ENCODE results near the gene FUT2. TPM values are rescaled to one million over a fixed set of nuclear protein-coding genes. Genes with fewer than 3 reads are reported as not detected.
"Not testable (repeated sequence)": the region's sequence is repeated elsewhere in the genome, so short reads cannot be mapped to it uniquely, and the experiment has no call there.

The FUT2 gene
- polyA plus RNA-seq, 4 donors: 1.8 to 3.4 (median 2.2) TPM

DNA sequence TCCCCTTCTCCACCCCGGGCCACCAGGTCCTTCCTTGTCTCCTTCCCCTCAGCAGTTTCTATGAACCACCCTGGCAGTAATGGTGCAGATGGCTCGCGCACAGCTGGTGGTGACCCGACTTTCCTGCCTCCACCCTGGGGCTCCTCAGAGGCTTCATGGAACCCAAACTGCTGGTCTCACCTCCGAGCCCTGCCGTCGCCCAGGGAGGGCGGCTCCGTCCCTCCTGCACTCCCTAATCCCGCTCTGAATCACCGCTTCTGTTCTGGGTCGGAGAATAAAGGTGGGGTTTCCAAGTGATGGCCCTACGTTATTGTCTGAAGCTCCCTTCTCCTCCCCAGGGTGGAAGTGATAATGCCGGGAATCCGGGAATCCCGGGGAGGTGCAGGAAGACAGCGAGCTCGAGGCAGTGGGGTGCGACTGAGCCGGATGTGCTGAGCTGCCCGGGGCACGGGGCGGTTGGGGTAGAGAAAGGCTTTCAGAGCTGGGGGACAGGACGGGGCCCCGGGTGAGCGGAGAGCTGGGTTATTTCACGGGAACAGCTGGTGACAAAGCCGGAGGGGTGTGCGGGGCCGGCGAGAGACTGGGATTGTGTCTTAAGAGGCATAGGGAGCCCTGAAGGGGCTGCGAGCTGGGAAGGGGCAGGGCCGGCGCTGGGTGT lies 711 bp downstream of the FUT2 start:
- no peak for DNase-seq (ENCODE audit: low read depth in 4 of 4, low spot score in 3 of 4)

- DNase-seq (ENCODE audit: low read depth in 4 of 4, low spot score in 3 of 4): no peak
Measured at GRCh38 chr19:48698046-48698445, 2.3 kb downstream of the FUT2 start.

DNA sequence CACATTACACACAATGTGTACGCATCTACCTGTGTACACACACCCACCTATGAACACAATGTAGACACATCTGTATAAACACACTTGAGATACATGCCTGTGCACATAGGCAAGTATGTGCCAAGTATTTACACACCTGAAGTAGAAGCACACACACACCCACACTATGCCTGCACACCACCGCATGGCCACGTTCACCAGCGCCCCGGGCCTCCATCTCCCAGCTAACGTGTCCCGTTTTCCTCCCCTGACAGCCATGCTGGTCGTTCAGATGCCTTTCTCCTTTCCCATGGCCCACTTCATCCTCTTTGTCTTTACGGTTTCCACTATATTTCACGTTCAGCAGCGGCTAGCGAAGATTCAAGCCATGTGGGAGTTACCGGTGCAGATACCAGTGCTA lies 6.9 kb downstream of the FUT2 start:
- no peak for DNase-seq (ENCODE audit: low read depth in 4 of 4, low spot score in 3 of 4)

DNA sequence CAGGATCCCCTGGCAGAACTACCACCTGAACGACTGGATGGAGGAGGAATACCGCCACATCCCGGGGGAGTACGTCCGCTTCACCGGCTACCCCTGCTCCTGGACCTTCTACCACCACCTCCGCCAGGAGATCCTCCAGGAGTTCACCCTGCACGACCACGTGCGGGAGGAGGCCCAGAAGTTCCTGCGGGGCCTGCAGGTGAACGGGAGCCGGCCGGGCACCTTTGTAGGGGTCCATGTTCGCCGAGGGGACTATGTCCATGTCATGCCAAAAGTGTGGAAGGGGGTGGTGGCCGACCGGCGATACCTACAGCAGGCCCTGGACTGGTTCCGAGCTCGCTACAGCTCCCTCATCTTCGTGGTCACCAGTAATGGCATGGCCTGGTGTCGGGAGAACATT lies 7.5 kb downstream of the FUT2 start:
- DNase-seq (ENCODE audit: low read depth in 4 of 4, low spot score in 3 of 4): no peak

GRCh38 chr19:48705431-48705830 lies 9.7 kb downstream of the FUT2 start:
- no peak for DNase-seq (ENCODE audit: low read depth in 4 of 4, low spot score in 3 of 4)

GRCh38 chr19:48708471-48708870 lies 12.7 kb downstream of the FUT2 start:
- DNase-seq (ENCODE audit: low read depth in 4 of 4, low spot score in 3 of 4): no peak

GRCh38 chr19:48711106-48711662 lies 15.4 kb downstream of the FUT2 start:
- no peak for DNase-seq (ENCODE audit: low read depth in 4 of 4, low spot score in 3 of 4)

GRCh38 chr19:48713041-48713863 lies 17.5 kb downstream of the FUT2 start:
- DNase-seq (ENCODE audit: low read depth in 4 of 4, low spot score in 3 of 4): no peak

DNA sequence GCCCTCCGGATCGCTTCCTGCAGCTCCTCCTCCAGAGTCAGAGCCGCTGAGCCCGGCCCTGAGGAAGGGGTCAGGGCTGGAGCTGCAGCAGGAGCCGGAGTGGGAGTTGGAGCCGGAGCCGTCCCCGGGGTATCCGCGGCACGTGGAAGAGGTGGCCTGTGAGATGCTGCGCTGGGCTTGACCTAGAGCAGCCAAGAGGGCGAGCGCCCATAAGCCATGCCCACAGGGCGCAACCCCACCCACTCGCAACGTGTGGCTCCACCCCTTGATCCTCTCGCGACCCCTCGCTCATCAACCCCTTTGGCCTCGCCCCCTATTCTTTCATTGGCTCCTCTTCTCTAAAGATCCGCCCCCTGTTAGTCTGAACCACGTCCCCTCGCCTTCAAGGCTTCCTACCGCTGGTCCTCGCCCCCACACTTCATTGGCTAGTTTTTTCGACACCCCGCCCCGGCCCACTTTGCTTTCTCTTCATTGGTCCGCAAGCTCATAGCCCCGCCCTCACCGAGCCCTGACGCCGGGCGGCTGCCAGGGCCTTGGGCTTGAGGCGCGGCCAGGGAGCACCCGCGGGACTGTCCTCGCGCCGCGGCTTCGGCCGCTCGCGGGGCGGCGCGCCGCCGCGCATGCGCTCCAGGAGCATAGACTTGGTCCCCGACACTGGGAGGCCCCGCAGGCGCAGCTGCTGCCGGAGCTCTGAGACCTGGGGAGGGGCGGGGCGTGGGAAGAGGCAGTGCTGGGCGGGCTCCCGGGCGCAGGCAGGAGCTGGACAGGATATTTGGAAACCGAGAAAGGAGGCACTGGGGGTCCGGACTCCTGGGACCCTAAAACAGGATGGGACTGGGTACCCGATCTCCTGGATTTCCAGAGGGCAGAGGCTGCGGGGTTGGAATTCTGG lies 18.3 kb downstream of the FUT2 start:
- peak; percentile 96 to 99 (median 98) for DNase-seq (ENCODE audit: low read depth in 4 of 4, low spot score in 3 of 4)

DNA sequence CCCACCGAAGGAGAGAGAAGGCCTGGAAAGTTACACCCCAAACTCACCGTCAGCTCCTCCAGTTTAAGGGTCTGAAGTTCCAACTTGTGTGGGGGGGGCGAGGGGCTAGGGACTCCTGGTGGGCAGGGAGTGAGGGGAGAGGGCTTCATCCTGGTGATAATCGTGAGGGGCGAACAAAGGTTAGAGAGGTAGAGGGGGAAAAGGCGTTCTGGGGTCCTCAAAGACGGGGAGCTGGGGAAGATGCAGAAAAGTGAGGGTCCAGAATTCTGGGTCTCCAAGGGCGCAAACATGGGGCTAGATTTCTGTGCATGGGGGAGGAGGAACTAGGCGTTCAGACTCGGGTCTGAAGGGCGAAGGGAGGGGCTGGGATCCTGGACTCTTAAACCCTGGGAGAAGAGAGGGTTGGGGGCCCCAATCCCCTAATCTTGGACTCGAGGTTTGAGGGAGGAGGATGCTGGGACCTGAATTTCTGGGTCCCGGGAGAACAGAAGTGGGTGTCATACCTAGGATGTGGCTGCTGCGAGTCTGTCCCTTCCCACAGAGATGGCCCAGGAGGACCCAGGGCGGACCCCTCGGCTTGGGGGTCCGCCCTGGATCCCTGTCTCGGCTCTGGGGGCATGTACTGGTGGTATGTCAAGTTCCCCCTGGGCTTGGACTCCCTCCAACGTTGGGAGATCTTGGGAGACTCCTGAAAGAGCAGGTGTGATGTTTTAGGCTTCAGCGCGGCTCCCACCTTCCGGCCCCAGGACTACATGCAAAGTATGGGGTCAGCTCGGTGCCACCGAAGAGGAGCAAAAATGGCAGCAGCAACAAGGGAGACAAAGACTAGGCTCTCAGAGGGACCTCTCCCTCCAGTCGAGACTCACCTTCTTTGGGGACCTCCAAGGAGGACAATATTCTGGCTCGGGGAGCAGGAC lies 19.2 kb downstream of the FUT2 start:
- DNase-seq (ENCODE audit: low read depth in 4 of 4, low spot score in 3 of 4): no peak

DNA sequence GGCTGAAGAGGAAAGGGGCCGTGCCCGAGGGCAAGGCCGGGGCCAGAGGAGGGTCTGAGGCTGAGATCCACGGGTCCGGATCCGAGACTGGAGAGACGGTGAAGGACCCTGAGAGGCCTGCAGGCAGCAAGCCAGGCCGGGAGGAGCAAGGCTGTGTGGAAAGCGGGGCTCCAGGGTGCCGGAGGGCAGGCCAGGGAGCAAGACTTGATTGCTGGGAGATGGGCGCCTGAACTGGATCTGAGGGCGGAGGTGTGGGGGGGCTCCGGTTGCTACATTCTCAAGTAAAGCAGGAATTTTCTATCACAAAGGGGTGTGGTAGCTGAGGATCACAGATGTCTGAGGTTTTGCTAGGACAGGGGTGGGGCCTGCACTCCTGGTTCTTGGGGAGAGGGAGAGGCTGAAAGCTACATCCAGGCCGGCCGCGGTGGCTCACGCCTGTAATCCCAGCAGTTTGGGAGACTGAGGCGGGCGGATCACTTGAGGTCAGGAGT lies 20.0 kb downstream of the FUT2 start:
- DNase-seq (ENCODE audit: low read depth in 4 of 4, low spot score in 3 of 4): no peak

DNA sequence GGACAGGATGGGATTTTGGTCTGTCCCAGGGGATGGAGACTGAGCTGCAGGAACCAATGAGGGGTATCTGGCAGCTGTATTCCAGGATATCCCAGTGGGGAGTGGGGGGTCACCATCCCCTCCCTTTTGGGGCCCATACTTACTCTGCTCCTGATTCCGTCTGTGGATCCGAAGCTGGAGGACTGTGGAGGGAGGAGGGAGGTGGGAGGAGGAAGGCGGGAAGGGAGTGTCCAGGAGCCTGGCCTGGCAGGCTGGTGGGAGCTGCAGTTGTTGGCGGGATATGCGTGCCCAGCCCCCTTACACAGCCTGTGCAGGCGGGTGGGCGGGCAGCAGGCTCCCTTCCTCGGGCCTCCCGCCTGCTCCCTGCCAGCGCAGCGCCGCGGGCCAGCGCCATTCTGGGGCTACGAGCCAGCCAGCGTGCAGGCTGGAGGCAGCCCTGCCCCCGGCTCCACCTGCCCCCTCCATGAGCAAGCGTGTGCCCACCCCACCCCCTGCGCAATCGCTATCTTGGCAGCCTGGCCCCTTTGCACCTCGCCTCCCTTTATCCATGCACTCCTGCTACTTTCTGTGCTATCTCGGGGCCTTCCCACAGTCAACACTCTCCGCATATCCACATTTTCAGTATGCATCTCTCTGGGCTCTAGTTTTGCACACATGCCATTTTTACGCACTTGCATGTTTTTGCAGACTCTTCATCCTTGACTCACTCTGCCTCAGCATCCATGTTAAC lies 21.0 kb downstream of the FUT2 start:
- DNase-seq (ENCODE audit: low read depth in 4 of 4, low spot score in 3 of 4): no peak

DNA sequence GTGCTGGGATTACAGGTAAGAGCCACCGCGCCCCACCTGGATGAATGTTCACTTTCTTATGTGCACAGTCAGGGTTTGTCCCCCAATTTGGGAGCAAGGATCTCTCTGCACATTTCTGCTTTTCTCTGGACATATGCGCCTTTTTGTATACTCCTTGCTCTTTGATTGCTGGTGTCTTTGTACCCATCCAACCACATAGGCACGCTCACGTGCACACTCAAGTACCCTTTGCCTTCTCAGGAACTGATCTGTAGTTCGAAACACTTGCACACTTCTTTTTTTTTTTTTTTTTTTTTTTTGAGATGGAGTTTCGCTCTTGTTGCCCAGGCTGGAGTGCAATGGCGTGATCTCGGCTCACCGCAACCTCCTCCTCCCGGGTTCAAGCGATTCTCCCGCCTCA lies 22.3 kb downstream of the FUT2 start:
- DNase-seq (ENCODE audit: low read depth in 4 of 4, low spot score in 3 of 4): not testable (repeated sequence)

GRCh38 chr19:48718711-48719231 lies 23.0 kb downstream of the FUT2 start:
- DNase-seq (ENCODE audit: low read depth in 4 of 4, low spot score in 3 of 4): no peak

DNA sequence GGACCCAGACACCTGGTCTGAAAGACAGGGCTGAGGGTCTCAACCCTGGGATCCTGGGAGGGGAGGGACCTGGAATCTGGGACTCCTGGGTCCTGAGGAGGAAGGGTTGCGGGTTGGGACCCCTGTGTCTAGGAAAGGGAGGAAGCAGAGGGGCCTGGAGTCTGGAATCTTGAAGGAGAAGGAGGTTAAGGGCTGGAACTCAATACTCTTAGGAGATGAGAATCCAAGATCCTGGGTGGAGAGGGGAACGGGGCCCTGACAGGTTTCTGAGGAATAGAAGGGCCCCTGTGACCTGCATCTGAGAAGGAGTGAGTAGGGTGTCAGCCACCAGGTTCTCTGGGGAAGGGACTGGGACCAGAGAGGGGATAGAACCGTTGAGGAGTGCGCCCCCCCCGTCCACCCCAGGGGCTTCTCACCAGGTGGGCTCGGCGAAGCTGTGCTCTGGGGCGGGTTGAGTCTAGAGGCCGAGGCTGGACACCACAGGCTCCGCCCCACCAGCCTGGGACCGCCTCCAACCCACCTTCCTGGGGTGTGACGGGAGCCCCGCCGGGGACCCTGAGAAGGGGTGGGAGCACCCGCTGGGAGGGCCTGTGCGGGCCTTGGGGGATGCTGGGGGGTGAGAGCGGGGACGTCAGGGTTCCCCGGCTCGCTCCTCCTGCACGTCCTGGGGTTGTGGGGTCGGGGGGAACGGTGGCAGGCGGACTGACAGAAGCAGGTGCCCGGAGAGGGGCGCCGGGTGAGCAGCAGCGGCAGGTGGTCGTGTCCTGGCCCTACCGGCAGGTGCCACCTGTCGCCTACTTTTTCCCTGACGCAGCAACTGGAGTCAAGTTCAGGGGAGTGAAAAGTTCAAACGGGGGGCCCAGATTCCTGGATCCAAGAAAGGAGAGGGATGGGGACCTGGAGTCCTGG lies 23.7 kb downstream of the FUT2 start, which contains the start of gene MAMSTR:
TSS of gene MAMSTR (minus strand) at position 463 of the 909 bp plus-strand sequence. CDS start 694 bp downstream, outside the sequence.
- DNase-seq (ENCODE audit: low read depth in 4 of 4, low spot score in 3 of 4): no peak

- no peak for DNase-seq (ENCODE audit: low read depth in 4 of 4, low spot score in 3 of 4)
Measured at GRCh38 chr19:48720251-48720612, 24.5 kb downstream of the FUT2 start.

- peak; percentile 99 to 100 (median 100) for DNase-seq (ENCODE audit: low read depth in 4 of 4, low spot score in 3 of 4)
Measured at GRCh38 chr19:48720613-48721296, 25.0 kb downstream of the FUT2 start.
